GM21447 (cell line): ENCODE measurements around the gene PLET1.
"Not testable (repeated sequence)": the region's sequence is repeated elsewhere in the genome, so short reads cannot be mapped to it uniquely, and the experiment has no call there.

Experiments used
- ATAC-seq: cut with Tn5 transposase; IDR thresholded peaks from one replicate; pipeline ENCODE4 v1.9.1; 2021; ENCODE audit not compliant: unreplicated experiment

Gene PLET1

GRCh38 chr11:112215621-112216020 is 45.0 kb downstream of the PLET1 start:
- ATAC-seq, result no peak

GRCh38 chr11:112213753-112214152 is 46.9 kb downstream of the PLET1 start:
- ATAC-seq, result no peak

- no peak for ATAC-seq
Observed at GRCh38 chr11:112212710-112213109, 48.0 kb downstream of the PLET1 start.

GRCh38 chr11:112212290-112212689 is 48.4 kb downstream of the PLET1 start:
- no peak for ATAC-seq

- no peak for ATAC-seq
Observed at GRCh38 chr11:112211536-112211935, 49.1 kb downstream of the PLET1 start.

- no peak for ATAC-seq
Observed at GRCh38 chr11:112210890-112211289, 49.8 kb downstream of the PLET1 start.

- no peak for ATAC-seq
Observed at GRCh38 chr11:112206071-112206470, 54.6 kb downstream of the PLET1 start.

- ATAC-seq, result no peak
Observed at GRCh38 chr11:112200252-112200651, 60.4 kb downstream of the PLET1 start.

GRCh38 chr11:112199101-112199500 is 61.6 kb downstream of the PLET1 start:
- ATAC-seq, result not testable (repeated sequence)
